GM19463 (cell line): ENCODE data around the gene TRAK2.
A peak's percentile ranks its signal among the peaks of the same experiment; 100 is the strongest.
"Not testable (repeated sequence)": the region's sequence is repeated elsewhere in the genome, so short reads cannot be mapped to it uniquely, and the experiment has no call there.

Experiments used
- ATAC-seq: cut with Tn5 transposase; IDR thresholded peaks from one replicate; pipeline ENCODE4 v1.9.1; 2021; ENCODE audit warnings: mild to moderate bottlenecking, moderate library complexity; ENCODE audit not compliant: unreplicated experiment

TRAK2 gene, protein sequence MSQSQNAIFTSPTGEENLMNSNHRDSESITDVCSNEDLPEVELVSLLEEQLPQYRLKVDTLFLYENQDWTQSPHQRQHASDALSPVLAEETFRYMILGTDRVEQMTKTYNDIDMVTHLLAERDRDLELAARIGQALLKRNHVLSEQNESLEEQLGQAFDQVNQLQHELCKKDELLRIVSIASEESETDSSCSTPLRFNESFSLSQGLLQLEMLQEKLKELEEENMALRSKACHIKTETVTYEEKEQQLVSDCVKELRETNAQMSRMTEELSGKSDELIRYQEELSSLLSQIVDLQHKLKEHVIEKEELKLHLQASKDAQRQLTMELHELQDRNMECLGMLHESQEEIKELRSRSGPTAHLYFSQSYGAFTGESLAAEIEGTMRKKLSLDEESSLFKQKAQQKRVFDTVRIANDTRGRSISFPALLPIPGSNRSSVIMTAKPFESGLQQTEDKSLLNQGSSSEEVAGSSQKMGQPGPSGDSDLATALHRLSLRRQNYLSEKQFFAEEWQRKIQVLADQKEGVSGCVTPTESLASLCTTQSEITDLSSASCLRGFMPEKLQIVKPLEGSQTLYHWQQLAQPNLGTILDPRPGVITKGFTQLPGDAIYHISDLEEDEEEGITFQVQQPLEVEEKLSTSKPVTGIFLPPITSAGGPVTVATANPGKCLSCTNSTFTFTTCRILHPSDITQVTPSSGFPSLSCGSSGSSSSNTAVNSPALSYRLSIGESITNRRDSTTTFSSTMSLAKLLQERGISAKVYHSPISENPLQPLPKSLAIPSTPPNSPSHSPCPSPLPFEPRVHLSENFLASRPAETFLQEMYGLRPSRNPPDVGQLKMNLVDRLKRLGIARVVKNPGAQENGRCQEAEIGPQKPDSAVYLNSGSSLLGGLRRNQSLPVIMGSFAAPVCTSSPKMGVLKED

DNA sequence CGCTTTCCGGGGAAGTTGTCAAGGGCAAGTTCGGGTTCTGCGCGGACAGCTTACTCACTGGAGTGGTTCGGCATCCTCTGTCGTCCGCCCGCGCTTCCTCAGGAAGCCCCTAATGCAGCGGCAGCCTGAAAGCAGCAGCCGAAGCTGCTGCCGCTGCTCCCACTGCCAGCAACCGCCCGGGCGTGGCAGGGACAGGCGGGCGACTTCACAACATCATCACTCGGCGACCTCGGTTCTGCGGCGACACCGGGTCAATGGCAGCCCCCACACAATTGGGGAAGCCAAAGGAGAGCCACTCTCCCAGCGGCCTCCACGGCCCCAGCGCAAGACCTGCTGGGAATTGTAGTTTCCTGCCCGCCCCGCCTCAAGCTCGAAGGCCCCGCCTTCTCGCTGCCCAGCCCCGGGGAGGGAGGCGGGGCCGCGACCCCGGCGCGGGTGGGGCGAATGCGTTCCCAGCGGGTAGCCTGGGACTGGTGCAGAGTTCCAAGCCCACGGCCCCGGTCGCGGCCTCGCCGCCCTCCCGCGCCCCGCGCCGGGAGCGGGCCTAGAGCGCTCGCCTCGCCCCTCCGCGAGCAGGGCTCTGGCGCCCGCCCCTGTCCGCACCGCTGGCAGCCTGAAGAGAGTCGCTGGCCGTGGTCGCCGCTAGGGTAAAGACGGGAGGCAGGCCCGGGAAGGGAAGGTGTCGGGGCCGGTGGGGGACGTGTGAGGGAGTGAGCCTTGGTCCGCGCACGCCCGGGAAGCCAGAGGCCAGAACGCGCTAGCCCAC is at the start of gene TRAK2, which contains the start of gene STRADB:
Gene TRAK2 (minus strand): TSS at position 167 of the 766 bp plus-strand sequence. CDS start 30,951 bp downstream, outside the sequence.
Gene STRADB (plus strand): TSS at position 449 of the 766 bp plus-strand sequence. CDS start 3,101 bp downstream, outside the sequence.
- peak; percentile 94 for ATAC-seq

DNA sequence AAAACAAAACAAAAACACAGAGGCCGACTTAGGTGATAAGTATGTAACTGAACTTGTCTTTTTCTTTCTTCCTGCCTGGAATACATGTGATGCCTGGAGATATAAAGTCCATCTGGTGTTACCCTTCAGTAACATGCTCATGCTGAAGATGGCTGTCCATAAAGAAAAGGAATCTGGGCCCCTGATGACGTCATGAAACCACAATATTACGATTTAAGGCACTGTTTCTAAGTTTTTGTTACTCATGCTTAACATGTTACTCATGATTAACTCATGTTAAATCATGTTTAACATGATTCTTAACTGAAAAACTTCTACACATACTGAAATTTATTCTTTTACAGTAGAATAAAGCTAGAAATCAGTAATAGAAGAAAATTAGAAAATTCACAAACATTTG is 49.3 kb upstream of the TRAK2 start:
- ATAC-seq: no peak

DNA sequence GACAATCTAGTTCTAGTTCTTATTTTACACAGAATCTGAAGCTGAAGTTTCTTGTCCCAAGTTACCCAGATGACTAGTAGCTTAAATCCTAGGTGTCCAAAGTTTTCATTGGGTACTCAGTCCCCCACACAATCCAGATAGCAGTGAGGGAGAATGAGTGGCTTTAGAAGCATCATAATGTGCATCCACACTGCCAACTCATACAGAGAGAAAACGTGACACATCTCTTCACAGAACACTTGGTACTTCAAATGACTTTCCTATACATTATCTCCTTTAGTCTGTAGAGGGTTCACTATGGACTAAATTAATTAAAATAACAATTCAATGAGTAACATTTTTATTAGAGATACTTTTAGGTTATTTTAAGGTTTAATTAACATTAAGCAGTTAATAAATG is 45.5 kb upstream of the TRAK2 start:
- ATAC-seq: no peak

DNA sequence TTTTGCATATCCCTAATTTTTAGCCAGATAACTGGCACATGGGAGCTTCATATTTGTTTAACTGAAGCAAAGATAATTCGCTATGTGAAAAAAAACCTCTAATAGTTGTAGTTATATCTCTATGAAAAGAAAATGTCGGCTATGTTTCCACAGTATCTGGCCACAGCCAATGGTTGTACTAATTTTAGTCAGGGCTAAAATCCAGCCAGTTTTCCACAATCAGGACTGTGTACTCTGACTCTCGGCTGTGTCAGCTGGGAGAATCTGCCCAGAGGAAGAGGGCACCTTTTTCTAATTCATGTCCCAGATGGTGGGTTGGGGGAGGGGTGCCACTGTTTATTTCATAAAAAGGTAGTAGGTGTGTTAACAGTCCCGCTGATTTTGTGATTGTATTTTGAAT is 39.0 kb upstream of the TRAK2 start:
- no peak for ATAC-seq

DNA sequence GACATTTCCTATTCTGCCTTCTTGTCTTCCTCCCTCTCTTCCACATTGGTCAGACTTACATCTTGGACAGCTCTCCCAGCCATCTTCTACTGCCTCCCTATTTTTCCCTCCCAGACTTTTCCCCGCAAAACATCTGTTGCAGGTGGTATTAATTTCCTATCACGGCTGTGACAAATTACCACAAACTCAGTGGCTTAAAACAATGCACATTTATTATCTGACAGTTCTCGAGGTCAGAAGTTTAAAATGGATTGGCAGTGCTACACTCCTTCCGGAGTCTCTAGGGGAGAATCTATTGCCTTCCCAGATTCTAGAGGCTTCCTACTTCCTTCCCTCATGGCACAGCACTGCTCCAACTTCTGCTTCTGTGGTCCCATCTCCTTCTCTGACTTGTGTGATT is 33.5 kb upstream of the TRAK2 start:
- ATAC-seq: no peak

DNA sequence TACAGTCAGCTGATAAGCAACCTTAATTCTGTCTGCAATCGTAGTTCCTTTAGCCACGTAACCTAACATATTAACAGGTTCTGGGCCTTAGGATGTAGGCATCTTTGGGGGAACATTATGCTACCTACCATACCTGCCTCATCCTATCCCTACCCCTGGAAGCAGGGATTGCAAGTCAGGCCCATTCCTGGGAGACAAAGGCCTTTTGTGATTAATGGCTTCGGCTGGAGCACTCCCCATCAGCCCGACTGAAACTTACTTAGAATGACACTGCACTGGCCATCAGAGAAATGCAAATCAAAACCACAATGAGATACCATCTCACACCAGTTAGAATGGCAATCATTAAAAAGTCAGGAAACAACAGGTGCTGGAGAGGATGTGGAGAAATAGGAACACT is 32.5 kb upstream of the TRAK2 start:
- not testable (repeated sequence) for ATAC-seq

DNA sequence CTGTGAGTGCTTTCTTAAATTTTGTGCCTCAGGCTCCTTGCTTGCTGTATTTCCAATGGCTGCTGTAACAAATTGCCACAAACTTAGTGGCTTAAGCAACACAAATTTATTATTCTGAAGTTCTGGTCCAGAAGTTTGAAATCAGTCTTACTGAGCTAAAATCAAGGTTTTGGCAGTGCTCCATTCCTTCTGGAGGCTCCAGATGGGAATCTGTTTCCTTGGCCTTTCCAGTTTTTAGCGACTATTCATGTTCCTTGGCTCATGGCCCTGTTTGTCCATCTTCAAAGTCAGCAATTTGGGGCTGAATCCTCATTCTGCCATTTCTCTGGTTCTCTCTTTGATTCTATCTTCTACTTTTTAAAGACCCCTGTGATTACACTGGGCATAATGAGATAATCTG is 32.1 kb upstream of the TRAK2 start:
- ATAC-seq: no peak

DNA sequence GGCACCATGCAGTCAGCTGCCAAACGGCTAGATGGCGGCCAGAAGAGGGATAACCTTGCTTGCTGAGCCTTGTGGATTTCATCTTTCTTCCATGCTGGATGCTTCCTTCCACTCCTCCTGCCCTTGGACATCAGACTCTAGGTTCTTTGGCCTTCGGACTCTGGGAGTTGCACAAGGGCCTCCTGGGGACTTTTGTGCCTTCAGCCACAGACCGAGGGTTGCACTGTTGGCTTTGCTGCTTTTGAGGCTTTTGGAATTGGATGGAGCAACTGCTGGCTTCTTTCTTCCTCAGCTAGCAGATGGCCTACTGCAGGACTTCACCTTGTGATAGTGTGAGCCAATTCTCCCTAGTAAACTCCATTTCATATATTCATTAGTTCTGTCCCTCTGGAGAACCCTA is 31.3 kb upstream of the TRAK2 start:
- ATAC-seq: no peak

DNA sequence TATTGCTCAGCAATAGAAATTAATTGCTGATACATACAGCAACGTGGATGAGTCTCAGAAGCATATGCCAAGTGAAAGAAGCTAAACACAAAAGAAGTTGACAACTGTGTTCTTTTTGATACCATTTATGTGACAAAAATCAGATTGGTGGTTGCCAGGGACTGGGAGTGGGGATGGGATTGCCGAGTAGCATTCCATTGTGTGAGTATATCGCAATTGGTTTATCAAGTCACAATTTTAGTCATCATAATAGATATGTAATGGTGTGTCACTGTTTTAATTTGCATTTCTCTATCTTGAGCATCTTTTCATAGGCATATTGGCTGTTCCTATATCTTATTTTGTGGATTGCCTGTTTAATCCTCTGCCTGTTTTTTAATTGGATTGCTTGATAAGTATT is 21.2 kb upstream of the TRAK2 start:
- no peak for ATAC-seq

DNA sequence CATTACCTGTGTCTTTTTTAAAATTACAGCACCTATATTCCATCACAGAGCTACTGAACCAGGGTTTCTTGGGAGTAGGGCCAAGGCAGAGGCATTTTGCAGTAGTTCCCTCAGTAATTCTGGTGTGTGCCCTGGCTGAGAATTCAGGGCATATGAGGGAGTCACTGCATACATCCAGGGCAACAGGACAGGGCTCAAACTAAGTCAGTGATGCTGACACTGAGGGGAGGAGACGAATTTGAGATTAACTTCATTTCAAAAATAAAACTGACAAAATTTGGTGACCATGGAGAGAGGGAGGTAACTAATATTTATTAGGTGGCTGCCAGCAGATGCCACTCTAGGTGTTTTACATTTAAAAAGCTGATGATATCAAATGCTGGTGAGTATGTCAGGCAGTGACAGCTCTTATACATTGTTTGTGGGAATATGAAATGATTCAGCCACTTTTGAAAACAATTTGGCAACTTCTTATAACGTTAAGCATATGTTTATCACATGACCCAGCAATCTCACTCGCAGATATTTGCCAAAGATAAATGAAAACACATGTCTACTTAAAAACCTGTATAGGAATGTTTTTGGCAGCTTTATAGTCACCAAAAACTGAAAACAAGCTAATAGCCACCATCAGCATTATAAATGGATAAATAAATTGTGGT is 20.6 kb upstream of the TRAK2 start:
- ATAC-seq: no peak

DNA sequence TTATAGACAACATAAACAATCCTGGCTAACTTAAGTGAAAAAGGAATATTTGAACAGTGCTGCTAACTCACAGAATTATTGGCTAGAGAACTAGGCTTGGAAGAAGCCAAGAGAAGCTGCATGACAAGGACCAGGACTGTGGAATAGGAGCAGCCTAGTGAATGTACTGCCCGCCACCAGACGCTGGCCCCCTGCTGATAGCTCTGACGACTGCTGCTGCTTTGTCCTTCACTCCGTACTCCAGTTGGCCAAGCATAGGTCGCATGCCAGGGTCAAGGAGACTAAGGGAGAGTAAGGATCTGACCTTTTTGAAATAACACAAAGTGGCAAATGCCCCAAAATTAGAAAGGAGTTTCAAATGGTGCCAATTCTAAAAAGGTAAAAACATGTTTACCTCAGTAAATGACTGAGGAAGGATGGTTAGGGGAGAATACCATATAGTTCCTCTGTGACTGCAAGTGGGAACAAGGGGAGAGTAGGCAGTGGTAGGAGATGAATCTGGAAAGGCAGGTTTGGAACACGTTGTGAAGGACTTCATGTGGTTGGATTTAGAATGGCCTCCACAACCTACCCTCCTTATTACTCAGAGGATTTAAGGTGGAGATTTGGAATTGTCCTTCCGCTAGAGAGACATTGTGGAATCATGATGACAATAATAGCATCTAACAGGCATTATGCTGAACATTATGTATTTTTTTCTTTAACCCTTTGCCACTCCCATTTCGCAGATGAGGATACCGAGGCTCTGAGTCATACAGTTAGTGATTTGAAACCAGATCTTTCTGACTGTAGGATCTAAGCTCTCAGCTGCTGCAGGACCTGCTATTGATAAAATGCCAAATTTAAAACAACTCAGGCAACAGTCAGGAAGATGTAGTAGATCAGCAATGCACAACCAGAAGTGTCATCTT is 19.8 kb upstream of the TRAK2 start:
- no peak for ATAC-seq

DNA sequence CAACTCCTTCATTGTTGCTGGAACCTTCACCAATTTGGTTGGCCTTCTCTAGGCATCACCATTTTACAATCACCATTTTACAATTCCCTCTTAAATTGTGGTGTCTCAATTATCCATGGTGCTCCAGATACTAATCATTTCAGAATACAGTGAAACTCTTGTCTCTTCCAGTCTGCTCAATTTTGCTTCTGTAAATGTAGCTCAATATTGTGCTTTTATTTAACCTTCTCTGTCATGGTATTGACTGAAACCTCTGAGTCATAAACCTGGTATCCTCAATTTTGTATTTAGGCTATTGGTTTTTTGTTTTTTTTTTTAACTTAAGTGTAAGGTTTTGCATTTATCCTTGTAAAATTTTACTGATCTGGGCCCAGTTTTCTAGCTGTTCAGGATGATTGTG is 16.4 kb upstream of the TRAK2 start:
- no peak for ATAC-seq

DNA sequence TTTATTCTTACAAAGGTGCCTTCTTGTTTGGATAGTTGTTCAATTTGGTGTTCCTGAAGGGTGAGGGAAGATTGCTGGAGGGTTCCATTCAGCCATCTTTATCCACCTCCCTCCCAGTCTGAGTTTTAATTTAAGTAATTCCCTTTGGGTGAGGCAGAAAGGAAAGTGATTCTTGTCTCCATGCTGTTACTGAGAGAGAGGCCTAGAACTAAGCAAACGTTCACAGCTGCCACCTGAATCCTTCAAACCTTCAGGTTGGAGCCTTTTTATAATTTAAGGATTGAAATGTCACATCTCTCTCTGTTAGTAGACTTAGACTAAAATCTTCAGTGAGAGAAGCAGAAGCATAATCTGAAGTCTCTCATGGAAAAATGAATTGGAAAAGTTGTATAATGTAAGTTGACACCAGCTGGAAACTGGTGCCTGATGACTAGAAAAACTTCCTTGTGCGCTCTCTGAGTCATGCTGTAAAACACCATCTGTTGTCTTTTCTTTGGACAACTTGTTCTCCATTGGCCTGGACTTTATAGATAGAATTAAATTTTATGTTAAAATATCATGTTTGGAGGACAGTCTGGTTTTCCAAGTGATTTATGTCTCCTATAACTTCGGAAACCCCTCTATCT is 14.9 kb upstream of the TRAK2 start:
- ATAC-seq: no peak

DNA sequence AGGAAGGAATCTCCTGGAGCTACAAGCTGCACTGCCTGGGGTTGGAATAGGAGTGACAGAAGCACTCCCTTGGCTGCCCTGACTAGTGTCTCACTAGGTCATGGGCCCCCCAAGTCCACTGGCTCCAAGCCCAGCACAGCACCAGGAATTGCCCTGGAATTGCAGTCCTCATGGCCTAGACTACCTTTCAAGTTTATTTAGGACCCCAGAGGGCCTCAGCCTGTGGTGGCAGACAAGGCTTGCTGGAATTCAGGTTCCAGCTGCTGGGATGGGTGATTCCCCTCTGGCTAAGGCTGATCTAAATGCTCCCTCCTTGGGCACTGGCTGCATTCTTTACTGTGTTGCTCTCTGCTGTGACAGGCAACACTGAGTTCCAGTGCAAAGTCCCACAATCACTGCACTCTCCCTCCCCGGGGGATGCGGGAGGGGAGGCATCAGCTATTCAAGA is 14.3 kb upstream of the TRAK2 start:
- no peak for ATAC-seq

DNA sequence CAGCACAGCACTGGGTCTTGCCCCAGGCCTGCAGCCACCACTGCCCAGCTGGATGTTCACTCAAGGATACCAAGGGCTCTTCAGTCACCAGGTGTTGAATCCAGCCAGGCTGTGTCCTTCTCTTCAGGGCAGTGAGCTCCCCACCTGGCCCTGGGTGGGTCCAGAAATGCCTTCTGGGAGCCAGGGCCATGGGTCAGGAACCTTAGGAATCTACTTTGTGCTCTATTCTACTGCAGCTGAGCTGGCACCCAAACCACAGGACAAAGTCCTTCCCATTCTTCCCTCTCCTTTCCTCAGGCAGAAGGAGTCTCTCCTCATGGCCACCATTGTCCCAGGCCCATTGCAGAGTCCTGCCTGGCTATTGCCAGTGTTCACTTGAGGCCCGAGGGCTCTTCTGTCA is 13.3 kb upstream of the TRAK2 start:
- ATAC-seq: no peak

DNA sequence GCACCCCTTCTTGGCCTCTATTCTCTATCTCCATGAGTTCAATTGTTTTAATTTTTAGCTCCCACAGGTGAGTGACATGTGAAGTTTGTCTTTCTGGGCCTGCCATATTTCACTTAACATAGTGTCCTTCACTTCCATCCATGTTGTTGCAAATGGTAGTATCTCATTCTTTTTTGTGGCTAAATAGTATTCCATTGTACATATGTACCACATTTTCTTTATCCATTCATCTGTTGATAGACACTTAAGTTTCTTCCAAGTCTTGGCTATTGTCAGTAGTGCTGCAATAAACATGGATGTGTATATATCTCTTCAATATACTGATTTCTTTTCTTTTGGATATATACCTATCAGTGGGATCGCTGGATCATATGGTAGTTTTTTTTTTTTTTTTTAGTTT is 9.3 kb upstream of the TRAK2 start:
- no peak for ATAC-seq

DNA sequence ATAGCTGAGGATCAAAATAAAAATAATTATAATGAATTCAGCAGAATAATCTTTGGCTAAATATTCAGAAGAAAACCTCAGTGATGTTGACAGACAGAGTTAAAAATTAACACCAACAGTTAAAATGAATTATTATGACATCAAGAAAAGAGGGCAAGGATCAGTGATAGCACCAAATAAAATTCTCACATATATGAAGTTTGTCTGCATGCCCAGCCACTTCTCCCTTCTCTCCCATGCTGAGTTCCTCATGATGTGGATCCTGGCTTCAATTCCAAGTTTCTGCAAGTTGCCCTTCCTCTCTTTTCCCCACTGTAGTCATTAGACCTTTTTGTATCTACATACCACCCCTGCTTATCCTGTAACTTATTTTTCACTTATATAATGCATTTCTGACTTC is 7.1 kb upstream of the TRAK2 start:
- ATAC-seq: no peak

DNA sequence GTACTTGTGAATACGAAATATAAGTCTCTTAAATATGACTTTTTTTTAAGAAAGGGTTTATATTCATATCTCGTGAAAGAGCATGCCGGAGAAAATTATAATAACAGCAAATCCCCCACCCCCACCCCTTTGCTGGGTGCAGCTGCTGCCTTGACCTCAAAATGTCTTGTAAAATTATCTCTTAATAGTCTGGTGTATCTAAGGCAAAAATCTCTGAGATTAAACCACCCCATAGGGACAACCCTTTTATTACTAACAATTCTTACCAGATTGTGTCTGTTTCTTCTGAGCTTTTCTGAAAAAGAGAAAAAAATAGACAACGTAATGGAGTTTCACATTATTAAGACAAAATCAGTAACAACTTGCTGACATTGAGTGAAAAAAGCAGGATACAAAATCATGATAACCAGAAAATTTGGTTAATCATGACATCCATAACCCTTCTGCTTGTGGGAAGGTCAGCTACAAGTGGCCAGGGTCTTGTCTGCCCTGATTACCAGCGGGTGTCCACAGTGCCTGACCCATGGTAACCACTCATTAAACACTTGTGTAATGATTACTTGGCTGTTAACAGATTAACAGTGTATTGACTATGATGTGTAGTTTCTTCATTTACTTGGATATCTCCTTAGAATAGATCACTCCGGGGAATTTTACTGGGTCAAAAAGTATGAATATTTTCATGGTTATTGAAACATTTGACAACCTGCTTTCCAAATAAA is 1.8 kb upstream of the TRAK2 start:
- ATAC-seq: no peak
